Left hindlimb (tissue), 1 donor: ENCODE results near the gene RAB8A.
"Not testable (repeated sequence)": the region's sequence is repeated elsewhere in the genome, so short reads cannot be mapped to it uniquely, and the experiment has no call there.

Experiments used
- DNase-seq: peaks from one replicate; pipeline ENCODE4 v3.0.0-alpha.2; 2018

RAB8A gene

GRCh38 chr19:16143399-16144215 lies 31.9 kb downstream of the RAB8A start, which contains the start of gene HSH2D:
Gene HSH2D, plus strand, starts transcription at chr19:16143685. Its CDS starts 5,066 bp downstream, at chr19:16148751.
- DNase-seq, result no peak

DNA sequence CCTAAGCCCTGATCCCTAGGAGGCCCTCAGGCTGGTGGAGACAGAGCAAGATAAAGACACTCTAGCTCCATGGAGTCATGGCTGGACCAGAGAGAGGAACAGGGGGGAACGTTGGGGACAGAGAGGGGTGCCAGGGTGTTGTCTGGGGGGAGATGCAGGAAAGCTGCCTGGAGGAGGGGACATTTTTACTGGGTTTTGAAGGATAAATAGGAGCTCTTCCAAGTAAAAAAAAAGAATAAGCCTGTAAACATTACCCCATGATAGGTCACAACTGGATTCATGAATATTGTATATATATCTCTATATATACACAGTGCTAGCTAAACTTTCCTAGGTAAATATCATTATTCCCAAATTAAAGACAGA lies 32.5 kb downstream of the RAB8A start:
- no peak for DNase-seq

- no peak for DNase-seq
Measured at GRCh38 chr19:16146112-16146511, 34.4 kb downstream of the RAB8A start.

GRCh38 chr19:16148443-16149229 lies 36.9 kb downstream of the RAB8A start:
- no peak for DNase-seq

GRCh38 chr19:16153582-16154336 lies 42.1 kb downstream of the RAB8A start:
- DNase-seq, result no peak

DNA sequence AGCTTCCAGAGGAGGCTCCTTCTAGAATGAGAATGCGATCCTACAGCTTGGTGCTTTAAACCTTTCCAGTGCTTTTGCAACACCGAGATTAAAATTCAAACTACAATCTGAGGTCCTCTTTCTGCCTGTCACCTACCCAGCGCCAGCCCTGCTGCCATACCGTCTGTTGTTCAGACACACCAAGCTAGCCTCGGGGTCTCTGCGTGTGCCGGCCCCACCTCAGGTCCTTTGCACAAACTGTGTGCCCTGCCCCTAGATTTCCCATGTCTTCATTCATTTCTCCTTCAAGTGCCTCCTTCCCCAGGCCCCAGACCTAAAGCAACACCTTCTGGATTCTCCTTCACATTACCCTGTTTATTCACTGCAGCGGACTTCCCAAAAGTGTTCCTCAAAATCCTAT lies 42.9 kb downstream of the RAB8A start:
- DNase-seq, result no peak

DNA sequence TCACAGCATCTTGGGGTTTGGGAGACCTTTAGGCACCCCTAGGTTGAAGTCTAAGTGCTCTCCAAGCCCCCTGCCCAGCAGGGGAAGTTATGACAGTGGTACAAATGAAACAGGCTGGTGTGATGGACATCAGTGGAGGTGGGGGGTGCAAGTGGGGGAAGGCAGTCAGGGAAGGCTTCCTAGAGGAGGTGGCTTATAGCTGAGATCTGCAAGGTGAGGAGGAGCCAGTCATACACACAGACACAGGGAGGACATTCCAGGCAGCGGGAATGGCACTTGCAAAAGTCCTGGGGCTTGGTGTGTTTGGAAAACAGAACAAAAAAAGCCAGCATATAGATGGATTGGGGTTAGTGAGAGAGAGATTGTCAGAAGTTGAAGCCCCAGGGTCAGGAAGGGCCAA lies 43.4 kb downstream of the RAB8A start:
- DNase-seq, result no peak

DNA sequence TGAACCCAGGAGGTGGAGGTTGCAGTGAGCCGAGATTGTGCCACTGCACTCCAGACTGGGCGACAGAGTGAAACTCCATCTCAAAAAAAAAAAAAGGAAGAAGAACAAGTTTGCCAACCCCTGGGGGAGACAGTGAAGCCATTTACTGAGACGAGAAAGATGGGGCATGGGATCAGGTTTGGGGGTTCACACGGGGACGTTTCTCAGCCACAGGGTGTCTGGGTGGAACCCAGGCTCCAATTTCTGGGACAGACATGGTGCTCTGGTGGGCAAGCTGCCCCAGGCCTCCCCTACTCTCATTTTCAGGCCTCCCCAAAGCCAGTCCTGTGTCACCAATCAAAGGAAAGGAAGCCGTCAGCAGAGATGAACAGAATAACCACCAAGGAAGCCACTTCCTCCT lies 45.2 kb downstream of the RAB8A start:
- DNase-seq, result no peak

GRCh38 chr19:16157601-16158000 lies 45.9 kb downstream of the RAB8A start:
- DNase-seq, result no peak

- DNase-seq, result no peak
Measured at GRCh38 chr19:16159655-16160054, 48.0 kb downstream of the RAB8A start.

- no peak for DNase-seq
Measured at GRCh38 chr19:16160445-16160942, 48.8 kb downstream of the RAB8A start.

GRCh38 chr19:16160943-16161560 lies 49.4 kb downstream of the RAB8A start:
- no peak for DNase-seq

- DNase-seq, result no peak
Measured at GRCh38 chr19:16161840-16162239, 50.2 kb downstream of the RAB8A start.

GRCh38 chr19:16164222-16164890 lies 52.7 kb downstream of the RAB8A start:
- DNase-seq, result no peak

GRCh38 chr19:16166417-16166816 lies 54.7 kb downstream of the RAB8A start:
- no peak for DNase-seq

- DNase-seq, result no peak
Measured at GRCh38 chr19:16167055-16167454, 55.4 kb downstream of the RAB8A start.

GRCh38 chr19:16168465-16169081 lies 56.9 kb downstream of the RAB8A start:
- no peak for DNase-seq

DNA sequence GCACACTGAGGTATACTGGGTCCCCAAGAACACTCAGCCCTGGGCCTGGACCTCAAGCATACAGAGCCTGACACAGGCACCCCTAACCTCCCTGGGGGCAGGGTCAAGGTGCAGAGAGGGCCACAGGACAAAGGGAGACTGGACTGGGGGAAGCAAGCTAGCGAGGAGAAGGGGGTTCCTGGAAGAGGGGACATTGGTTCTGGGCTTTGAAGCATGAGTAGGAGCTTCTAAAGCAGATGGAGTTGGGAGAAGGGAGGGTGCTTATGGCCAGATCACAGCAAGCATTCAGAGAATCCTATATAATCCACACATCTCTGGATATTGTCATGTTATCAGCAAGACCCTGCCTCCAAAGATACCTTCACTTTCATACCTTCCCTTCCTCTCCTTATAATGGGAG lies 58.4 kb downstream of the RAB8A start:
- DNase-seq, result no peak

DNA sequence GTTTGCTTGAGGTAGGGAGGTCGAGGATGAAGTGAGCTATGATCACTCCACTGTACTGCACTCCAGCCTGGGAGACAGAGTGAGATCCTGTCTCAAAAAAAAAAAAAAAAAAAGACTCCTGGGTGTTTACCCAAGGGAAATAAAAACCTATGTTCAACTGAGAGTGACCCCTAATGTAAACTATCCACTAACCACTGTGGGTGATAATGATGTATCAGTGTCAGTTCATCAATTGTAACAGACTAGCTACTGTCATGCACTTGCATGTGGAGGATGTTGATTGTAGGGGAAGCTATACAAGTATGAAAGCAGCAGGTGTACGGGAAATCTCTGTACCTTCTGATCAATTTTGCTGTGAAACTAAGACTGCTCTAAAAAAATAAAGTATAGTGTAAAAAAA lies 64.3 kb downstream of the RAB8A start:
- no peak for DNase-seq

- DNase-seq, result not testable (repeated sequence)
Measured at GRCh38 chr19:16178866-16179265, 67.2 kb downstream of the RAB8A start.

- no peak for DNase-seq
Measured at GRCh38 chr19:16180611-16181010, 68.9 kb downstream of the RAB8A start.
